HEK293 (cell line): ENCODE data around the gene PSMA7.

Experiments used
- CTCF ChIA-PET: fragments of 350-600 bp; formaldehyde crosslinking; extraction: SDS; loops from one replicate; lab custom pipeline; 2021; ENCODE audit warnings: antibody characterized with exemption; lab: Yijun Ruan, JAX
- POLR2A ChIA-PET: fragments of 300-600 bp; formaldehyde crosslinking; extraction: SDS; loops from one replicate; lab custom pipeline; 2020; ENCODE audit warnings: antibody characterized with exemption, inconsistent platforms; lab: Yijun Ruan, JAX
- H3K27ac ChIP-seq: fragments of 200-500 bp; sonication (Bioruptor generic); 2 replicates; pipeline ENCODE4 v1.5.1; 2014; ENCODE audit warnings: low read depth, low read length, control low read depth, inconsistent platforms; ENCODE audit errors: extremely low read depth
- H3K36me3 ChIP-seq, 2 experiments: fragments of 200-500 bp in 1 of 2; sonication (Bioruptor generic) in 1 of 2; 1 replicate in 1 of 2; 2 replicates in 1 of 2; pipeline ENCODE4 v1.5.1; 2014 to 2017; ENCODE audit warnings: inconsistent platforms in 2 of 2, low read length in 2 of 2; ENCODE audit not compliant: control insufficient read depth in 2 of 2, insufficient read depth in 1 of 2
- H3K4me1 ChIP-seq: fragments of 200-500 bp; sonication (Bioruptor generic); 2 replicates; pipeline ENCODE4 v1.5.1; 2014; ENCODE audit warnings: mild to moderate bottlenecking, low read length, inconsistent platforms; ENCODE audit not compliant: control insufficient read depth, insufficient read depth
- H3K4me3 ChIP-seq: 2 replicates; pipeline ENCODE4 v1.5.1; 2011; ENCODE audit warnings: low read depth, mild to moderate bottlenecking, control low read depth, low read length, moderate library complexity
- H3K9me3 ChIP-seq: fragments of 200-500 bp; sonication (Bioruptor generic); 2 replicates; pipeline ENCODE4 v1.5.1; 2014; ENCODE audit warnings: low read depth, low read length, inconsistent platforms; ENCODE audit not compliant: control insufficient read depth, insufficient read depth
- KLF8 ChIP-seq: fragments of 450-650 bp; formaldehyde crosslinking; IDR thresholded peaks from 2 replicates; pipeline ENCODE4 v1.5.1; 2016; ENCODE audit warnings: missing biosample characterization, missing genetic modification characterization
- SP7 ChIP-seq: fragments of 450-650 bp; formaldehyde crosslinking; IDR thresholded peaks from 2 replicates; pipeline ENCODE4 v1.5.1; 2016; ENCODE audit warnings: missing biosample characterization, missing genetic modification characterization
- ZBTB21 ChIP-seq: fragments of 450-650 bp; formaldehyde crosslinking; IDR thresholded peaks from 2 replicates; pipeline ENCODE4 v1.5.1; 2017; ENCODE audit warnings: missing biosample characterization, missing genetic modification characterization
- ZFP3 ChIP-seq: fragments of 450-650 bp; formaldehyde crosslinking; IDR thresholded peaks from 2 replicates; pipeline ENCODE4 v1.5.1; 2016; ENCODE audit warnings: low read depth, missing biosample characterization, missing genetic modification characterization
- ZNF138 ChIP-seq: fragments of 450-650 bp; formaldehyde crosslinking; IDR thresholded peaks from 2 replicates; pipeline ENCODE4 v1.5.1; 2016; ENCODE audit warnings: missing biosample characterization, missing genetic modification characterization, borderline replicate concordance
- ZNF157 ChIP-seq: fragments of 450-650 bp; formaldehyde crosslinking; IDR thresholded peaks from 2 replicates; pipeline ENCODE4 v1.5.1; 2016; ENCODE audit warnings: missing biosample characterization, missing genetic modification characterization
- ZNF37A ChIP-seq: fragments of 450-650 bp; IDR thresholded peaks from 2 replicates; pipeline ENCODE4 v1.5.1; 2018; ENCODE audit warnings: missing biosample characterization, missing genetic modification characterization
- ZNF560 ChIP-seq: fragments of 450-650 bp; formaldehyde crosslinking; IDR thresholded peaks from 2 replicates; pipeline ENCODE4 v1.5.1; 2017; ENCODE audit warnings: missing biosample characterization, missing genetic modification characterization, borderline replicate concordance
- ZNF600 ChIP-seq: fragments of 450-650 bp; formaldehyde crosslinking; IDR thresholded peaks from 2 replicates; pipeline ENCODE4 v1.5.1; 2016; ENCODE audit warnings: missing biosample characterization, missing genetic modification characterization
- TF ChIP-seq, protein P1 (sequence below): fragments of 450-650 bp; IDR thresholded peaks from 2 replicates; pipeline ENCODE4 v1.5.1; 2018; ENCODE audit warnings: missing biosample characterization, mild to moderate bottlenecking, missing genetic modification characterization
- TF ChIP-seq, protein P2 (sequence below): fragments of 450-650 bp; formaldehyde crosslinking; IDR thresholded peaks from 2 replicates; pipeline ENCODE4; 2016; ENCODE audit warnings: missing biosample characterization, missing genetic modification characterization
- TF ChIP-seq, protein P3 (sequence below): fragments of 450-650 bp; formaldehyde crosslinking; IDR thresholded peaks from 2 replicates; pipeline ENCODE4 v1.5.1; 2016; ENCODE audit warnings: missing biosample characterization, missing genetic modification characterization, borderline replicate concordance
- TF ChIP-seq, protein P4 (sequence below): fragments of 450-650 bp; formaldehyde crosslinking; IDR thresholded peaks from 2 replicates; pipeline ENCODE4 v1.5.1; 2017; ENCODE audit warnings: missing biosample characterization, mild to moderate bottlenecking, missing genetic modification characterization, moderate library complexity
- TF ChIP-seq, protein P5 (sequence below): fragments of 450-650 bp; formaldehyde crosslinking; IDR thresholded peaks from 2 replicates; pipeline ENCODE4 v1.5.1; 2016; ENCODE audit warnings: missing biosample characterization, missing genetic modification characterization

The PSMA7 gene

DNA sequence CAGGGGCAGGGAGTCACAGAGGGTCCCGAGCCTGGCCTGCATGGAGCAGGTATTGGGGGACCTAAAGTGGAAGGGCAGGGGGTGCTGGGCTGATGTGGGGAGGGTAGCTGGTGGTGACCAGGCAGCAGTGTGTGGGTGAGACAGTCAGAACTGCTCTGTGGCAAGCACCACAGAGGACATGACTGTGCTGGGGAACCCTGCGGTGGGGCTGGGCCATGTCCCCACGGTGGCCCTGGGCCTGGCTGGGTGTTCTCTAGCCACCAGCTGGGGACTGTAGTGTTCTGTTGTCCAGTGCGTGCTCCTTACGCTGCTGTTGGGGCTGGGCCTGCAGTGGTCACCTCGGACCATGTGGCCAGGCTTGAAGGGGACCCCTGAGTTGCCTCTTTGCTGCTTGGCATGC lies 3.9 kb upstream of the PSMA7 start (continued):
- TF ChIP-seq, protein P1, sequence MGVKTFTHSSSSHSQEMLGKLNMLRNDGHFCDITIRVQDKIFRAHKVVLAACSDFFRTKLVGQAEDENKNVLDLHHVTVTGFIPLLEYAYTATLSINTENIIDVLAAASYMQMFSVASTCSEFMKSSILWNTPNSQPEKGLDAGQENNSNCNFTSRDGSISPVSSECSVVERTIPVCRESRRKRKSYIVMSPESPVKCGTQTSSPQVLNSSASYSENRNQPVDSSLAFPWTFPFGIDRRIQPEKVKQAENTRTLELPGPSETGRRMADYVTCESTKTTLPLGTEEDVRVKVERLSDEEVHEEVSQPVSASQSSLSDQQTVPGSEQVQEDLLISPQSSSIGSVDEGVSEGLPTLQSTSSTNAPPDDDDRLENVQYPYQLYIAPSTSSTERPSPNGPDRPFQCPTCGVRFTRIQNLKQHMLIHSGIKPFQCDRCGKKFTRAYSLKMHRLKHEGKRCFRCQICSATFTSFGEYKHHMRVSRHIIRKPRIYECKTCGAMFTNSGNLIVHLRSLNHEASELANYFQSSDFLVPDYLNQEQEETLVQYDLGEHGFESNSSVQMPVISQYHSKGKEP (tag by site-specific recombination) = no peak
- TF ChIP-seq, protein P2, sequence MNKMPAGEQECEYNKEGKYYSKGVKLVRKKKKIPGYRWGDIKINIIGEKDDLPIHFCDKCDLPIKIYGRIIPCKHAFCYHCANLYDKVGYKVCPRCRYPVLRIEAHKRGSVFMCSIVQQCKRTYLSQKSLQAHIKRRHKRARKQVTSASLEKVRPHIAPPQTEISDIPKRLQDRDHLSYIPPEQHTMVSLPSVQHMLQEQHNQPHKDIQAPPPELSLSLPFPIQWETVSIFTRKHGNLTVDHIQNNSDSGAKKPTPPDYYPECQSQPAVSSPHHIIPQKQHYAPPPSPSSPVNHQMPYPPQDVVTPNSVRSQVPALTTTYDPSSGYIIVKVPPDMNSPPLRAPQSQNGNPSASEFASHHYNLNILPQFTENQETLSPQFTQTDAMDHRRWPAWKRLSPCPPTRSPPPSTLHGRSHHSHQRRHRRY (tag by site-specific recombination) = no peak
- no peak for TF ChIP-seq ZNF37A (tag by site-specific recombination)
- no peak for TF ChIP-seq ZBTB21 (tag by site-specific recombination)
- no peak for TF ChIP-seq ZNF138 (tag by site-specific recombination)

DNA sequence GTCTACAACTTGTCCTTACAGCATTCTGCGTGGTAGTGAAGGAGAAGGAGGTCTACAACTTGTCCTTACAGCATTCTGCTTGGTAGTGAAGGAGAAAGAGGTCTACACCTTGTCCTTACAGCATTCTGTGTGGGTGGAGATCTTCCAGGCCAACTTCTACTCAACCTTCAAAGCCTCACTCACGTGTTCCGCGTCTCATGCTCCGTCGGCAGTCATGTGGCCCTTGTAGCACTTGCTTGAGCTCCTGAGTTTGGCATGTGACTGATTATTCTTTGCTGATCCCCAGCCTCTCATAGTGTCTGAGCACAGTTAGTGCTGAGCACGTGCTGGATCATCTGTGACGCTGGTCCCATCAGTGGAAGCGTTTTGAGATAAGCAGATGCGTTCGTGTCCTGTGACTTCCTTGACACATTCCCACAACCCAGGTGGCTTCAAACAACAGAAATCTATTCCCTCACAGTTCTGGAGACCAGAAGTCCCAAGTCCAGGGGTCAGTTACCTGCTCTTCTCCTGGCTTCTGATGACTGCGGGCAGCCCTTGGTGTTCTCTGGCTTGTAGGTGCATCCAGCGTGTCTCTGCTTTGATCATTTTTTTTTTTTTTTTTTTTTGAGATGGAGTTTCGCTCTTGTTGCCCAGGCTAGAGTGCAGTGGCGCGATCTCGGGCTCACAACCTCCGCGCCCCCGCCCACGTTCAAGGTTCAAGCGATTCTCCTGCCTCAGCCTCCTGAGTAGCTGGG lies 3.0 kb upstream of the PSMA7 start:
- CTCF ChIA-PET = interaction anchor here (0.6 to 2.3 kb wide), 4 partner anchors 10 to 66 kb away, joined by 3 to 9 read pairs (median 3); no protein-coding TSS in a partner anchor
- POLR2A ChIA-PET = no interaction called here
- H3K9me3 ChIP-seq = no peaks in the 10 kb centered on the region
- H3K4me1 ChIP-seq = no peaks in the 10 kb centered on the region
- H3K27ac ChIP-seq = no peak overlapping the region
- no peak overlapping the region for H3K4me3 ChIP-seq
- peak; percentile 76 for TF ChIP-seq ZFP3
- TF ChIP-seq ZNF600 = no peak
- peaks cover 0 to 20% of the 10 kb centered on the region in 2 experiments; a peak in 2 of 3 replicates for H3K36me3 ChIP-seq

DNA sequence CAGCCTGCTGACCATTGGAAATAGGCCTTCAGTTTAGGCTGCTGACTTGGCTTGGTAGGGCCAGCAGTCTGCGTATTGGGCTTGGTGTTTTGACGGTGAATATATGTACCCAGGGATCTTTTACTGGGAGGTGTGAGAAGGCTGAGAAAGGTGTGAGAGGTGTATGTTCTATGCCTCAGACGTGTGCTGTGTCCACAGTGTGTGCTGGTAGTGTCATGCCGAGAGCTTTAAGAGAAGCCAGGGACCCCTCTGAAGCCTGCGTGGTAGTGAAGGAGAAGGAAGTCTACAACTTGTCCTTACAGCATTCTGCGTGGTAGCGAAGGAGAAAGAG lies 2.5 kb upstream of the PSMA7 start:
- no peak overlapping the region for H3K4me3 ChIP-seq
- H3K27ac ChIP-seq = no peak overlapping the region
- no peaks in the 10 kb centered on the region for H3K4me1 ChIP-seq
- TF ChIP-seq ZNF157 (tag by site-specific recombination) = peak; percentile 86
- TF ChIP-seq, protein P1 (tag by site-specific recombination) = no peak
- CTCF ChIA-PET = interaction anchor here (0.5 to 2.3 kb wide), 5 partner anchors 10 to 334 kb away, joined by 3 to 9 read pairs (median 3); no protein-coding TSS in a partner anchor
- H3K36me3 ChIP-seq = peaks cover 0 to 25% of the 10 kb centered on the region in 2 experiments; a peak in 2 of 3 replicates
- POLR2A ChIA-PET = no interaction called here
- no peaks in the 10 kb centered on the region for H3K9me3 ChIP-seq

DNA sequence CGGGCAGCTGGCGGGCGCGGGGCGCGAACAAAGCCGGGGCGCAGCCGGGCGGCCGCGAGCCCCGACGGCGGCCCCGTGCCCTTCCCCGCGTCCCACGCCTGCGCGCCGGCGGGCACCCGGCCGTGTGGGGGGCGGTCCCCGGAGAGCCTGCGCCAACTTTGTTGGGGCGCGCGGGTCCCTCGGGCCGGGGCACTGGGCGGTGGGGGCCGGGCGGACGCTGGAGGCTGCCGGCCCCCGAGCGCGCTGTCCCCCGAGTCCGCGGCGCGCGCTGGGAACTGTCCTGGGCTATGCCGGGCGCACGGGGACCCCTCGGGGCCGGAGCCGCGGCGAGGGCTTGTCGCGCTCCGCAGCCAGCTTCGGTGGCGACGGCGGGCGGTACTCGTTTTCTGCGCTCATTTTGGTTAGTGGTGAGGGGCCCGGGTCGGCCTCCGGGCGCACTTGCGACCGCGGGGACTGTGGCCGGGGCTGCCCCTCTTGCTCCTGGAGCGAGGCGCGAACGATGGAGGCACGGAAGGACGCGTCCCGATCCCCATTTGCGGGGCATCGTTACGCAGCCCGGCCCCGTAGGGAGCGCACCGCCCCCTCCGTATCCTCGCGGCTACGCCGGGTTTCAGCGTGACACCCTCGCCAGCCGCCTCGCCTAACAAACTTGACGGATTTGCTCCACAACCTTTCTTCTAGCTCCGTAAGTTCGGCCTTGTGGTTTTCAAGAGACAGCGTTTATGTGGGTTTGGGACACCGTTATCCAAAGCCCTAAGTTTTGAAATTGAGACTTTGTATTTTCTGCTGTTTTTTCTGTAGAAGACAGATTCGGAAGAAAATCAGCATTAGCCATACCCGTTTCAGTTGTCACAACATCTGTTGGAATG lies 997 bp upstream of the PSMA7 start:
- Histone ChIP-seq H3K27ac (peak overlapping the region; percentile 84; the same call in 1 of the 2 replicates), H3K9me3 (no peaks in the 10 kb centered on the region), H3K4me3 (peak overlapping the region; percentile 89), H3K36me3 (peaks cover 0 to 40% of the 10 kb centered on the region in 2 experiments; a peak in 2 of 3 replicates), H3K4me1 (no peaks in the 10 kb centered on the region)
- ChIA-PET CTCF (interaction anchor here (2.3 kb wide), 1 partner anchor 13 kb away, joined by 9 read pairs; no protein-coding TSS in a partner anchor), POLR2A (interaction anchor here (0.6 kb wide), 1 partner anchor 23 kb away, joined by 3 read pairs; no protein-coding TSS in a partner anchor)
- TF ChIP-seq, protein P3, sequence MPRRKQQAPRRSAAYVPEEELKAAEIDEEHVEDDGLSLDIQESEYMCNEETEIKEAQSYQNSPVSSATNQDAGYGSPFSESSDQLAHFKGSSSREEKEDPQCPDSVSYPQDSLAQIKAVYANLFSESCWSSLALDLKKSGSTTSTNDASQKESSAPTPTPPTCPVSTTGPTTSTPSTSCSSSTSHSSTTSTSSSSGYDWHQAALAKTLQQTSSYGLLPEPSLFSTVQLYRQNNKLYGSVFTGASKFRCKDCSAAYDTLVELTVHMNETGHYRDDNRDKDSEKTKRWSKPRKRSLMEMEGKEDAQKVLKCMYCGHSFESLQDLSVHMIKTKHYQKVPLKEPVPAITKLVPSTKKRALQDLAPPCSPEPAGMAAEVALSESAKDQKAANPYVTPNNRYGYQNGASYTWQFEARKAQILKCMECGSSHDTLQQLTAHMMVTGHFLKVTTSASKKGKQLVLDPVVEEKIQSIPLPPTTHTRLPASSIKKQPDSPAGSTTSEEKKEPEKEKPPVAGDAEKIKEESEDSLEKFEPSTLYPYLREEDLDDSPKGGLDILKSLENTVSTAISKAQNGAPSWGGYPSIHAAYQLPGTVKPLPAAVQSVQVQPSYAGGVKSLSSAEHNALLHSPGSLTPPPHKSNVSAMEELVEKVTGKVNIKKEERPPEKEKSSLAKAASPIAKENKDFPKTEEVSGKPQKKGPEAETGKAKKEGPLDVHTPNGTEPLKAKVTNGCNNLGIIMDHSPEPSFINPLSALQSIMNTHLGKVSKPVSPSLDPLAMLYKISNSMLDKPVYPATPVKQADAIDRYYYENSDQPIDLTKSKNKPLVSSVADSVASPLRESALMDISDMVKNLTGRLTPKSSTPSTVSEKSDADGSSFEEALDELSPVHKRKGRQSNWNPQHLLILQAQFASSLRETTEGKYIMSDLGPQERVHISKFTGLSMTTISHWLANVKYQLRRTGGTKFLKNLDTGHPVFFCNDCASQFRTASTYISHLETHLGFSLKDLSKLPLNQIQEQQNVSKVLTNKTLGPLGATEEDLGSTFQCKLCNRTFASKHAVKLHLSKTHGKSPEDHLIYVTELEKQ (tag by site-specific recombination) = no peak
- TF ChIP-seq ZNF560 (tag by site-specific recombination) = no peak
- TF ChIP-seq, protein P4, sequence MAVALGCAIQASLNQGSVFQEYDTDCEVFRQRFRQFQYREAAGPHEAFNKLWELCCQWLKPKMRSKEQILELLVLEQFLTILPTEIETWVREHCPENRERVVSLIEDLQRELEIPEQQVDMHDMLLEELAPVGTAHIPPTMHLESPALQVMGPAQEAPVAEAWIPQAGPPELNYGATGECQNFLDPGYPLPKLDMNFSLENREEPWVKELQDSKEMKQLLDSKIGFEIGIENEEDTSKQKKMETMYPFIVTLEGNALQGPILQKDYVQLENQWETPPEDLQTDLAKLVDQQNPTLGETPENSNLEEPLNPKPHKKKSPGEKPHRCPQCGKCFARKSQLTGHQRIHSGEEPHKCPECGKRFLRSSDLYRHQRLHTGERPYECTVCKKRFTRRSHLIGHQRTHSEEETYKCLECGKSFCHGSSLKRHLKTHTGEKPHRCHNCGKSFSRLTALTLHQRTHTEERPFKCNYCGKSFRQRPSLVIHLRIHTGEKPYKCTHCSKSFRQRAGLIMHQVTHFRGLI (tag by site-specific recombination) = no peak
- TF ChIP-seq, protein P5, sequence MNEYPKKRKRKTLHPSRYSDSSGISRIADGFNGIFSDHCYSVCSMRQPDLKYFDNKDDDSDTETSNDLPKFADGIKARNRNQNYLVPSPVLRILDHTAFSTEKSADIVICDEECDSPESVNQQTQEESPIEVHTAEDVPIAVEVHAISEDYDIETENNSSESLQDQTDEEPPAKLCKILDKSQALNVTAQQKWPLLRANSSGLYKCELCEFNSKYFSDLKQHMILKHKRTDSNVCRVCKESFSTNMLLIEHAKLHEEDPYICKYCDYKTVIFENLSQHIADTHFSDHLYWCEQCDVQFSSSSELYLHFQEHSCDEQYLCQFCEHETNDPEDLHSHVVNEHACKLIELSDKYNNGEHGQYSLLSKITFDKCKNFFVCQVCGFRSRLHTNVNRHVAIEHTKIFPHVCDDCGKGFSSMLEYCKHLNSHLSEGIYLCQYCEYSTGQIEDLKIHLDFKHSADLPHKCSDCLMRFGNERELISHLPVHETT (tag by site-specific recombination) = no peak
- TF ChIP-seq SP7 (tag by site-specific recombination) = no peak
- TF ChIP-seq KLF8 (tag by site-specific recombination) = no peak; the same call in 1 of the 2 replicates
